ENCODE results near the gene XIRP2.

GRCh38 chr2:166917415-166917814 lies 29.1 kb downstream of the XIRP2 start:
- TF ChIP-seq CTCF (IDR thresholded peaks at IDR 0.05) = no peak
- TF ChIP-seq EZH2 (IDR thresholded peaks at IDR 0.05) = no peak

All from neural progenitor cell (in vitro differentiated cells).